IMR-90 (cell line): ENCODE results near the gene SEC14L6.

Source experiments
- CEBPB ChIP-seq: IDR thresholded peaks from 2 replicates; pipeline ENCODE4 v1.6.1; 2012; ENCODE audit warnings: low read depth, low read length, improper control_type of control experiment
- POLR2A ChIP-seq: IDR thresholded peaks from 2 replicates; pipeline ENCODE4 v1.6.1; 2012; ENCODE audit warnings: mild to moderate bottlenecking, low read depth, low read length
- RAD21 ChIP-seq: IDR thresholded peaks from 2 replicates; pipeline ENCODE4 v1.6.1; 2012; ENCODE audit warnings: low read length, improper control_type of control experiment
- RCOR1 ChIP-seq: IDR thresholded peaks from 2 replicates; pipeline ENCODE4 v1.6.1; 2012; ENCODE audit warnings: mild to moderate bottlenecking, low read length, improper control_type of control experiment; ENCODE audit not compliant: insufficient replicate concordance
- TF ChIP-seq, protein P1 (sequence below): conservative IDR thresholded peaks from 2 replicates; pipeline ENCODE4 v1.5.1; 2012; ENCODE audit warnings: mild to moderate bottlenecking, low read depth, low read length, improper control_type of control experiment

DNA sequence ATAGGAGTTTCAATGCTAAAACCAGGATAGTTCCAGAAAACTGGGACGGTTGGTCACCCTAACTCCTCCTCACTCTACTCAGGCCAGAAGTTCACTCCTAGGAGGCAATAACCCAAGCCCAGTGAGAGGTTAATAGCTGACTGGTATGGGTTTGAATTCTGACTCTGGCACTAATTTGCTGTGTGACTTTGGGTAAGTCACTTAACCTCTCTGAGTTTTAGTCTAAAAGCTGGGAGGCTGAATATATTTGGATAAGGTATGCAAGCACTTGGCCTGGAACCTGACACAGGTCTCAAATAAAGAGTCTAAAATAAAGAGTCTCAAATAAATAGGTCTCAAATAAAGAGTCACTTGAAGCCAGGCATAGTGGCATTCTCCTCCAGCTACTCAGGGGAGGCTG is 6.2 kb upstream of the SEC14L6 start:
- TF ChIP-seq, protein P1, sequence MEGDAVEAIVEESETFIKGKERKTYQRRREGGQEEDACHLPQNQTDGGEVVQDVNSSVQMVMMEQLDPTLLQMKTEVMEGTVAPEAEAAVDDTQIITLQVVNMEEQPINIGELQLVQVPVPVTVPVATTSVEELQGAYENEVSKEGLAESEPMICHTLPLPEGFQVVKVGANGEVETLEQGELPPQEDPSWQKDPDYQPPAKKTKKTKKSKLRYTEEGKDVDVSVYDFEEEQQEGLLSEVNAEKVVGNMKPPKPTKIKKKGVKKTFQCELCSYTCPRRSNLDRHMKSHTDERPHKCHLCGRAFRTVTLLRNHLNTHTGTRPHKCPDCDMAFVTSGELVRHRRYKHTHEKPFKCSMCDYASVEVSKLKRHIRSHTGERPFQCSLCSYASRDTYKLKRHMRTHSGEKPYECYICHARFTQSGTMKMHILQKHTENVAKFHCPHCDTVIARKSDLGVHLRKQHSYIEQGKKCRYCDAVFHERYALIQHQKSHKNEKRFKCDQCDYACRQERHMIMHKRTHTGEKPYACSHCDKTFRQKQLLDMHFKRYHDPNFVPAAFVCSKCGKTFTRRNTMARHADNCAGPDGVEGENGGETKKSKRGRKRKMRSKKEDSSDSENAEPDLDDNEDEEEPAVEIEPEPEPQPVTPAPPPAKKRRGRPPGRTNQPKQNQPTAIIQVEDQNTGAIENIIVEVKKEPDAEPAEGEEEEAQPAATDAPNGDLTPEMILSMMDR: no peak
- no peak for TF ChIP-seq POLR2A
- no peak for TF ChIP-seq RCOR1
- TF ChIP-seq CEBPB: no peak
- no peak for TF ChIP-seq RAD21
